CD8-positive, alpha-beta memory T cell (primary cell): Measurements from ENCODE around the gene PSPH. TPM values are rescaled to one million over a fixed set of nuclear protein-coding genes. Genes with fewer than 3 reads are reported as not detected.
A peak's percentile ranks its signal among the peaks of the same experiment; 100 is the strongest.

ENCODE experiments used
- CTCF ChIA-PET: fragments of 350-600 bp; sonication (Branson Sonifier 250); formaldehyde crosslinking; loops from one replicate; lab custom pipeline; 2021; ENCODE audit warnings: antibody characterized with exemption; lab: Charles Lee
- POLR2A ChIA-PET: fragments of 350-600 bp; sonication (Branson Sonifier 250); formaldehyde crosslinking; loops from one replicate; lab custom pipeline; 2021; ENCODE audit warnings: antibody characterized with exemption; lab: Charles Lee
- DNase-seq, 5 donors: peaks; one replicate each; pipeline versions ENCODE4 v3.0.0 to v3.0.0-alpha.2; 2020 to 2022; ENCODE audit warnings: mixed read lengths in 1 of 5
- H3K27ac ChIP-seq: one replicate; pipeline ENCODE4 v1.7.0; 2013; ENCODE audit warnings: low read depth, mild to moderate bottlenecking, low read length, moderate library complexity
- H3K27me3 ChIP-seq: 2 replicates; pipeline ENCODE4 v1.7.0; 2013; ENCODE audit warnings: low read length, mild to moderate bottlenecking; ENCODE audit not compliant: insufficient read depth, poor library complexity, severe bottlenecking
- H3K36me3 ChIP-seq: 2 replicates; pipeline ENCODE4 v1.7.0; 2013; ENCODE audit warnings: mild to moderate bottlenecking, low read length, moderate library complexity; ENCODE audit not compliant: insufficient read depth
- H3K4me1 ChIP-seq: 2 replicates; pipeline ENCODE4 v1.7.0; 2013; ENCODE audit warnings: mild to moderate bottlenecking, low read length, moderate library complexity; ENCODE audit not compliant: insufficient read depth
- H3K4me3 ChIP-seq: 2 replicates; pipeline ENCODE4 v1.7.0; 2013; ENCODE audit warnings: mild to moderate bottlenecking, low read length
- H3K9me3 ChIP-seq: 2 replicates; pipeline ENCODE4 v1.7.0; 2013; ENCODE audit warnings: mild to moderate bottlenecking, low read length
- H3K27ac Mint-ChIP-seq, 8 donors: one replicate each; pipeline ENCODE4 v1.8.0; 2020 to 2021; ENCODE audit warnings: mixed read lengths in 8 of 8, mild to moderate bottlenecking in 6 of 8, inconsistent platforms in 3 of 8, moderate library complexity in 3 of 8
- H3K27me3 Mint-ChIP-seq, 2 donors: one replicate each; pipeline ENCODE4 v1.8.0; 2020 to 2021; ENCODE audit warnings: mixed read lengths in 2 of 2, mild to moderate bottlenecking in 1 of 2, moderate library complexity in 1 of 2
- H3K36me3 Mint-ChIP-seq, 3 donors: one replicate each; pipeline ENCODE4 v1.8.0; 2020 to 2021; ENCODE audit warnings: mixed read lengths in 3 of 3, inconsistent platforms in 1 of 3, mild to moderate bottlenecking in 1 of 3
- H3K4me1 Mint-ChIP-seq, 3 donors: one replicate each; pipeline ENCODE4 v1.8.0; 2020 to 2021; ENCODE audit warnings: mixed read lengths in 3 of 3, inconsistent platforms in 1 of 3, mild to moderate bottlenecking in 1 of 3
- H3K4me3 Mint-ChIP-seq, 7 donors: one replicate each; pipeline ENCODE4 v1.8.0; 2020 to 2021; ENCODE audit warnings: mixed read lengths in 7 of 7, mild to moderate bottlenecking in 6 of 7, moderate library complexity in 4 of 7, inconsistent platforms in 2 of 7
- H3K9me3 Mint-ChIP-seq, 5 donors: one replicate each; pipeline ENCODE4 v1.8.0; 2020 to 2022; ENCODE audit warnings: mixed read lengths in 5 of 5, mild to moderate bottlenecking in 3 of 5, moderate library complexity in 2 of 5, inconsistent platforms in 1 of 5
- polyA plus RNA-seq: library from polyadenylated mRNA; unstranded; fragments of 300-500 nt; fragmentation: Illumina TruSeq; gene quantifications from one replicate; pipeline ENCODE4 v1.2.3, GENCODE V29; 2021
- total RNA-seq, 2 experiments: library from RNA; stranded (reverse); gene quantifications; one replicate each; pipeline ENCODE4 v1.2.3, GENCODE V29; 2021

Gene PSPH
- total and polyA plus RNA-seq, 3 experiments from 2014 or later = 3.9 to 26.7 (median 26.7) TPM

DNA sequence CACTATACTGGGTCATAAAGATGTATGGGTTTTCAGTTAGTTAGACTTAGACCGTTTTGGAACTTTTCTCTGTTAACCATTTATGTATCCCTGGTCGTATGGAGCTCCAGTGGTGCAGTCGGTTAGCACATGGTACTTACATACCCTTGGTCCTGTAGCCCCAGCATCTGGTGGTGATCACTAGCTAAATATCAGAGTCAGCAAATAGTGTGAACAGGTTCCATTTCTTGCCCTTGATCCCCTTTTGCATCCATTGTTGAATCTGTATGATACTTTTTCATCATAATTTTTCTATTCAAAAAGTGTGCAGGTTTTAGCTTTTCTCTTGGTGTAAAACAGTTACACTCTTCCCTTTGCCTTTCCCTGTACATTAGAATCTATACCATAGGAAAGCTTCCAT lies 71.0 kb downstream of the PSPH start:
- ChIA-PET POLR2A (no interaction called here), CTCF (interaction anchor here (0.9 to 1.2 kb wide), 3 partner anchors 13 to 340 kb away, joined by 3 to 4 read pairs (median 3); partner anchors contain the start of gene NIPSNAP2)
- Histone ChIP-seq H3K27ac (no peak overlapping the region), H3K36me3 (peaks cover 18% of the 10 kb centered on the region), H3K4me1 (no peaks in the 10 kb centered on the region), H3K27me3 (no peaks in the 10 kb centered on the region), H3K9me3 (no peaks in the 10 kb centered on the region), H3K4me3 (no peak overlapping the region)
- Mint-ChIP-seq H3K27me3 (no peaks in the 10 kb centered on the region), H3K9me3 (no peaks in the 10 kb centered on the region), H3K4me1 (peaks cover 7 to 9% (median 8%) of the 10 kb centered on the region in 3 donors), H3K36me3 (peaks cover 4 to 75% (median 18%) of the 10 kb centered on the region in 3 donors), H3K4me3 (no peak overlapping the region), H3K27ac (peak overlapping the region in 1 of 8 donors; percentile 84)
- no peak for DNase-seq

DNA sequence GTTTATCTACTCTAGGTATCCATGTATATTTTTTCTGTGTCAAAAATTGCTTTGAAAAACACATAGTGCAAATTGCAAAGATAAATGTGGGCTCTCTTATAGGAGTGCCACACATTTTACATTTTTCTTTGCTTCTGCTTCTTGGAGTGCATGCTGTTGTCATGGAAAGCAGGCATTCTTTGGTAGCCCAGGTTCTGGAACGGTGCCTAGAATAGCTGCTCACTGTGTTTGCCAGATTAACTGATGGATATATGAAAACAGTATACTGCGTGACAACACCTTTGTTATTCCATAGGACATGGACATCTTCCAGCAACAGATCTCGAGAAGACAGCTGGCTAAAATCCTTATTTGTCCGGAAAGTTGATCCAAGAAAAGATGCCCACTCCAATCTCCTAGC lies 73.4 kb downstream of the PSPH start:
- DNase-seq = no peak
- H3K9me3 ChIP-seq = no peaks in the 10 kb centered on the region
- H3K27ac Mint-ChIP-seq = peak overlapping the region in 1 of 8 donors; percentile 40
- H3K27ac ChIP-seq = no peak overlapping the region
- CTCF ChIA-PET = interaction anchor here (1.3 to 2.0 kb wide), 3 partner anchors 13 to 88 kb away, joined by 3 to 6 read pairs (median 4); partner anchors contain the start of gene NIPSNAP2
- H3K36me3 ChIP-seq = peaks cover 11% of the 10 kb centered on the region
- peaks cover 12 to 15% (median 14%) of the 10 kb centered on the region in 3 donors for H3K4me1 Mint-ChIP-seq
- H3K36me3 Mint-ChIP-seq = peaks cover 4 to 58% (median 12%) of the 10 kb centered on the region in 3 donors
- H3K4me3 ChIP-seq = no peak overlapping the region
- H3K27me3 Mint-ChIP-seq = no peaks in the 10 kb centered on the region
- no peaks in the 10 kb centered on the region for H3K4me1 ChIP-seq
- H3K27me3 ChIP-seq = no peaks in the 10 kb centered on the region
- POLR2A ChIA-PET = no interaction called here
- H3K4me3 Mint-ChIP-seq = no peak overlapping the region
- no peaks in the 10 kb centered on the region for H3K9me3 Mint-ChIP-seq

DNA sequence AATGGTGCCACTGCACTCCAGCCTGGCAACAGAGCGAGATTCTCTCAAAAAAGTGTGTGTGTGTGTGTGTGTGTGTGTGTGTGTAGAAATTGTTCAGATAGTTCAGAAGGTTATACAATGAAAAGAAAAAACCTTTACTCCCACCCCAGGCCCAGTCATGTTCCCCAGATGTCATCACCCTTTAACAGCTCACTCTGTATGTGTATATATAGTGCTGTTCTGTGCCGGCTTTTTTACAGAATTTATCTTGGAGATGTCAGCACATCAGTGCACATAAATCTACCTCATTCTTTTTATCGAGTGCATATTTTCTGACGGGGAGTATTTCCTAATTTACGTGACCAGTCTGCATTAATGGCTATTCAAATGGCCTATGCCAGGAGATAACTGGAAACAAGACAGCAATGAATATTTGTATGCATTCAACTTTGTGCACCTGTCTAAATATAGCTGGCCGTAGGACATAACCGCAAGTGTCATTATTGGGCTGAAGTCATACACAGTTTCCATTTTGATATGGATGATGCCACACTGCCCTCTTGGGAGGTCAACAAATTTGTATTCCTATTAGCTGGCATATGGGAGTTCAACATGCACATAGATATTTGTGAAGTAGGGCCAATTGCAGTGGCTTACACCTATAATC lies 75.1 kb downstream of the PSPH start:
- POLR2A ChIA-PET = no interaction called here
- Mint-ChIP-seq H3K9me3 (no peaks in the 10 kb centered on the region), H3K27me3 (no peaks in the 10 kb centered on the region), H3K4me3 (no peak overlapping the region), H3K27ac (no peak overlapping the region), H3K36me3 (peaks cover 4 to 44% (median 12%) of the 10 kb centered on the region in 3 donors), H3K4me1 (peaks cover 14 to 20% (median 19%) of the 10 kb centered on the region in 3 donors)
- no peak for DNase-seq
- peaks cover 5% of the 10 kb centered on the region for H3K36me3 ChIP-seq
- H3K27ac ChIP-seq = no peak overlapping the region
- CTCF ChIA-PET = interaction anchor here (1.8 kb wide), 1 partner anchor 12 kb away, joined by 7 read pairs; the partner anchor contains the start of gene NIPSNAP2
- no peaks in the 10 kb centered on the region for H3K27me3 ChIP-seq
- no peaks in the 10 kb centered on the region for H3K4me1 ChIP-seq
- no peak overlapping the region for H3K4me3 ChIP-seq
- H3K9me3 ChIP-seq = no peaks in the 10 kb centered on the region

DNA sequence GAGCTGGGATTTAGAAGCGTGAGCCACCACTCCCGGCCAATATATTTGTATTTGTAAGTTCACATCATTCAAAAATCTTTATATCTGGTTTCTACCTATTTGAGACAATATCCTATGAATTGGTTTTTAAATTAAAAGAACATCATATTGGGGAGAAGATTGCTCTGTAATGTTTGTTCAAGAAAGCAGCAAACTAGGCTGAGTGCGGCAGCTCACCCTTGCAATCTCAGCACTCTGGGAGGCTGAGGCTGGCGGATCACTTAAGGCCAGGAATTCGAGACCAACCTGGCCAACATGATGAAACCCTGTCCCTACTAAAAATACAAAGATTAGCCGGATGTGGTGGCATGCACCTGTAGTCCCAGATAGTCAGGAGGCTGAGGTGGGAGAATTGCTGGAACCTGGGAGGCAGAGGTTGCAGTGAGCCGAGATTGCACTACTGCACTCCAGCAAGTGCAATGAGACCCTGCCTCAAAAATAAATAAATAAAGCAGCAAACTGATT lies 77.4 kb downstream of the PSPH start:
- Mint-ChIP-seq H3K4me1 (peaks cover 30 to 41% (median 39%) of the 10 kb centered on the region in 3 donors), H3K27me3 (no peaks in the 10 kb centered on the region), H3K36me3 (peaks cover 3 to 32% (median 8%) of the 10 kb centered on the region in 3 donors), H3K9me3 (no peaks in the 10 kb centered on the region), H3K4me3 (no peak overlapping the region), H3K27ac (peak overlapping the region in 1 of 8 donors; percentile 81)
- H3K27me3 ChIP-seq = no peaks in the 10 kb centered on the region
- H3K27ac ChIP-seq = no peak overlapping the region
- DNase-seq = no peak
- ChIA-PET POLR2A (no interaction called here), CTCF (interaction anchor here (0.6 kb wide), 1 partner anchor 332 kb away, joined by 4 read pairs; no protein-coding TSS in a partner anchor)
- H3K36me3 ChIP-seq = no peaks in the 10 kb centered on the region
- H3K4me3 ChIP-seq = no peak overlapping the region
- H3K9me3 ChIP-seq = no peaks in the 10 kb centered on the region
- H3K4me1 ChIP-seq = no peaks in the 10 kb centered on the region

DNA sequence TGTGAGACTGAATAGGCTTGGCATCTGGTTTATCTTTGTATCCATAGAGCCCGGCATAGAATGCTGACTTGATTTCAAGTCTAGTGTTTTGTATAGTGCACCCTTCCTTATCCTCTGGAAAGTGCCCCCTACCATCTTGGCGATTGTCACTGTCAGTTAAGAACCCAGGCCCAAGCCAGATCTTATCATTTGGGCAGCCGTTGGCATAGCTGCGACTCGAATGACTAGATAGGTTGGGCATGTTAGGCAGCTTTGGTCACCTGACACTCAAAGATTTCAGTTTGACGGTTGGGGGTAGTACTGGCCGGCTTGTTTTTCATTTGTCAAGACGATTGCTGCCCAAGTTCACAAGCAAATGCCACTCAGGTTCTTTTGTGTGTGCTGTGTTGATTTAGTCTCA lies 80.3 kb downstream of the PSPH start:
- H3K27ac Mint-ChIP-seq = peak overlapping the region in 1 of 8 donors; percentile 61
- DNase-seq = no peak
- Histone ChIP-seq H3K4me3 (no peak overlapping the region), H3K9me3 (no peaks in the 10 kb centered on the region), H3K4me1 (no peaks in the 10 kb centered on the region), H3K27ac (no peak overlapping the region), H3K36me3 (no peaks in the 10 kb centered on the region), H3K27me3 (no peaks in the 10 kb centered on the region)
- H3K9me3 Mint-ChIP-seq = no peaks in the 10 kb centered on the region
- H3K4me3 Mint-ChIP-seq = peak overlapping the region in 1 of 7 donors; percentile 35
- H3K4me1 Mint-ChIP-seq = peaks cover 32 to 54% (median 52%) of the 10 kb centered on the region in 3 donors
- POLR2A ChIA-PET = no interaction called here
- peaks cover 3 to 16% (median 9%) of the 10 kb centered on the region in 3 donors for H3K36me3 Mint-ChIP-seq
- CTCF ChIA-PET = no interaction called here
- no peaks in the 10 kb centered on the region for H3K27me3 Mint-ChIP-seq

DNA sequence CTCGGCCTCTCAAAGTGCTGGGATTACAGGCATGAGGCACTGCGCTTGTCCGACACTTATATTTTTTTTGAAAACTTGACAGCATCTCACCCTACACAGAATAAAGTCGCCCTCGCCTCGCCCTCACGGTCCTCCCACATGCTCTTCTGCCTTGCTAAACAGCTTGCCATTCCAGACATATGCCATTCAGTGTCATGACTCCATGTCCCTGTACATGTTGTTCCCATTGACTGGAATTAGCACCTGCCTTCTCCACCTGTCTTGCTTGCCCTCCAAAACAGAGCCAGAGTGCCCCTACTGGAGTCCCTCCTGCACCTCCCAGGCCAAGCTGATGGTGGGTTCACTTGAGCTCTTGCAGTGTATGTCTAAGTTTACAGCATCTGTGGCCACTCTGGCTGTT lies 80.7 kb downstream of the PSPH start:
- Histone ChIP-seq H3K4me1 (no peaks in the 10 kb centered on the region), H3K4me3 (no peak overlapping the region), H3K36me3 (no peaks in the 10 kb centered on the region), H3K27me3 (no peaks in the 10 kb centered on the region), H3K9me3 (no peaks in the 10 kb centered on the region), H3K27ac (no peak overlapping the region)
- Mint-ChIP-seq H3K9me3 (no peaks in the 10 kb centered on the region), H3K4me3 (peak overlapping the region in 2 of 7 donors; percentile 35 to 85), H3K27me3 (no peaks in the 10 kb centered on the region), H3K27ac (peak overlapping the region in 3 of 8 donors; percentile 3 to 84 (median 61)), H3K36me3 (peaks cover 3 to 15% (median 9%) of the 10 kb centered on the region in 3 donors), H3K4me1 (peaks cover 34 to 58% (median 56%) of the 10 kb centered on the region in 3 donors)
- DNase-seq = no peak
- ChIA-PET CTCF (interaction anchor here (0.7 kb wide), 1 partner anchor 555 kb away, joined by 3 read pairs; no protein-coding TSS in a partner anchor), POLR2A (no interaction called here)

DNA sequence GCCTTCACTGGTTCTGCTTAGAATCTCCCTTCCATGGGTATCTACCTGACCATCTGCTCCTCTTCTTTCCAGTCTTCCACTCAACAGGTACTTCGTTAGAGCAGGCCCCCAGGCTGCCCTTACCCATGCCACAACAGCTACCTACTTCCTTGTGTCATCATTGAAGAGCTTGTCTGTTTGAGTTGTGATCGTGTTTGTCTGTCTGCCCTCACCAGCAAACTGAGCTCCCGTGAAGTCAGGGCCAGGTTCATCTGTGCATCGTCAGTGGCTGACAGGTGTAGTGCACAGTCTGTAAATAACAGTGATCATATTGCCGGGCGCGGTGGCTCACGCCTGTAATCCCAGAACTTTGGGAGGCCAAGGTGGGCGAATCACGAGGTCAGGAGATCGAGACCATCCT lies 81.9 kb downstream of the PSPH start:
- H3K4me3 ChIP-seq = no peak overlapping the region
- H3K27ac ChIP-seq = no peak overlapping the region
- H3K9me3 ChIP-seq = no peaks in the 10 kb centered on the region
- peaks cover 3 to 18% (median 7%) of the 10 kb centered on the region in 3 donors for H3K36me3 Mint-ChIP-seq
- no peaks in the 10 kb centered on the region for H3K4me1 ChIP-seq
- H3K27ac Mint-ChIP-seq = peak overlapping the region in 5 of 8 donors; percentile 44 to 64 (median 57)
- no peaks in the 10 kb centered on the region for H3K36me3 ChIP-seq
- peak overlapping the region in 2 of 7 donors; percentile 24 to 71 for H3K4me3 Mint-ChIP-seq
- CTCF ChIA-PET = no interaction called here
- H3K9me3 Mint-ChIP-seq = no peaks in the 10 kb centered on the region
- no peaks in the 10 kb centered on the region for H3K27me3 Mint-ChIP-seq
- H3K4me1 Mint-ChIP-seq = peaks cover 34 to 57% (median 55%) of the 10 kb centered on the region in 3 donors
- POLR2A ChIA-PET = no interaction called here
- no peak for DNase-seq
- H3K27me3 ChIP-seq = no peaks in the 10 kb centered on the region

DNA sequence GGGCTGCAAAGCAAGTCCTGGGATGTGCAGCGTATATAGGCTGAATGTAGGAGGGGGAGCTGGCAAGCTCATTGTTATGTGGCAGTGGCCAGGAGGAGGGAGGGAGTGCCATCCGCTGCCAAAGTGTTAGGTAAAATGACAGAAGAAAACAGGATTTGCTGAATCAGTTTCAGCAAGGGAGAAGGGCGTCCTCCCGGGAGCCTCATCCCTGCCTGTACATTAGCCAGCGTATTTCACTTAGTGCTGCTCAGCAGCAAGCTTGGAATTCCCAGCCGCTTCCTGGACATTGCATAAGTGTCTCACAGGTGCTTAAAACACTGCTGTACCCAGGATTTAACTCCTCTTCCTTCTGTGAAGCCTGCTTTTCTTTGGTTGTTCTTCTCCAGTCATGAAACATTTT lies 84.4 kb downstream of the PSPH start:
- Histone ChIP-seq H3K4me1 (peaks cover 10% of the 10 kb centered on the region), H3K36me3 (no peaks in the 10 kb centered on the region), H3K27ac (no peak overlapping the region), H3K27me3 (no peaks in the 10 kb centered on the region), H3K4me3 (no peak overlapping the region), H3K9me3 (no peaks in the 10 kb centered on the region)
- DNase-seq = no peak
- Mint-ChIP-seq H3K36me3 (peaks cover 3 to 16% (median 7%) of the 10 kb centered on the region in 3 donors), H3K4me3 (peak overlapping the region in 3 of 7 donors; percentile 19 to 67 (median 50)), H3K27me3 (no peaks in the 10 kb centered on the region), H3K4me1 (peaks cover 41 to 72% (median 67%) of the 10 kb centered on the region in 3 donors), H3K27ac (peak overlapping the region in 5 of 8 donors; percentile 9 to 72 (median 52)), H3K9me3 (no peaks in the 10 kb centered on the region)
- POLR2A ChIA-PET = no interaction called here
- CTCF ChIA-PET = no interaction called here
